Dendritic cell treated with granulocyte-macrophage colony-stimulating factor and Interleukin-4, amounts not matched to agents 40 ng/mL and 50 ng/mL, for 4 days (primary cell): ENCODE data around the gene AKAP13.

ENCODE experiments used
- H3K27ac Mint-ChIP-seq: one replicate; pipeline ENCODE4 v1.8.0; 2022; ENCODE audit warnings: mild to moderate bottlenecking, mixed read lengths
- H3K27me3 Mint-ChIP-seq: one replicate; pipeline ENCODE4 v1.8.0; 2022; ENCODE audit warnings: mild to moderate bottlenecking, mixed read lengths
- H3K36me3 Mint-ChIP-seq: one replicate; pipeline ENCODE4 v1.8.0; 2022; ENCODE audit warnings: low read depth, mixed read lengths
- H3K4me1 Mint-ChIP-seq: one replicate; pipeline ENCODE4 v1.8.0; 2022; ENCODE audit warnings: low read depth, mixed read lengths
- H3K4me3 Mint-ChIP-seq: one replicate; pipeline ENCODE4 v1.8.0; 2022; ENCODE audit warnings: mild to moderate bottlenecking, moderate library complexity, mixed read lengths
- H3K9me3 Mint-ChIP-seq: one replicate; pipeline ENCODE4 v1.8.0; 2022; ENCODE audit warnings: mixed read lengths
- intact Hi-C: fragments of 100-400 bp; cut with micrococcal nuclease; formaldehyde crosslinking; loops from one replicate; pipeline ENCODE4 v1.15.0; 2022

Gene AKAP13

DNA sequence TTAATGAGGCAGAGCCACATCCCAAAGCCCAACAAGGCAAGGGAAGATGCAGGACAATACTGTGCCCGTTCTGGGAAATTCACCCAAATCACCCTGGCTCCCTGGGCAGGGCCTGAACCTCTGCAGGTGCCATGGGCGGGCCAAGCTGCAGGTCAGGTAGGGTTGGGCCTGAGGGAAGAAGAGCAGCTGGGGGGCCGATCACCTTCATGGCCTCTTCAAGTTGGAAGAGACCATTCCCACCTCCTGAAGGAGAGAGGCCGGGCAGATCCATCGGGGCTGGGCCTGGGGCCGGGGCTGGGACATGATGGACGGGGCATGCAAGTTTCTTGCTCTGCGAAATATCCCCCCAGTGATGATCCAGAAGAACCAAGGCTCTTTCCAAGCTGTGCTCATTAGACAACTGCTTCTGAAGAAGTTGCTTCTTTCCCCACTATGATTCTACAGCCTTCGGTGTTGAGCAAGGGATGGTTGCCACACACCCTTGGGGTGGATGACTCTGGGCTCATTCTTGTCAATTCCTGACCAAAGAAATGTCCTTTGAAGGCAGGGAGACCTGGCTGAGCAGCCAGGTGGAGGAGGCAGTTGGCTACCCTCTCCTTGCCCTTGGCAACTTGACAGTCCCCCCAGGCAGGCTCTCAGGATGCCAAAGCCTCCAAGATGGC is 376.1 kb downstream of the AKAP13 start:
- no peak overlapping the region for H3K4me3 Mint-ChIP-seq
- H3K27me3 Mint-ChIP-seq: no peaks in the 10 kb centered on the region
- H3K9me3 Mint-ChIP-seq: no peaks in the 10 kb centered on the region
- peaks cover 12% of the 10 kb centered on the region for H3K36me3 Mint-ChIP-seq
- intact Hi-C loops: no loop called here
- no peak overlapping the region for H3K27ac Mint-ChIP-seq
- H3K4me1 Mint-ChIP-seq: peaks cover 30% of the 10 kb centered on the region

GRCh38 chr15:85757073-85757938 is 376.9 kb downstream of the AKAP13 start:
- peaks cover 12% of the 10 kb centered on the region for H3K36me3 Mint-ChIP-seq
- no peak overlapping the region for H3K27ac Mint-ChIP-seq
- no peaks in the 10 kb centered on the region for H3K9me3 Mint-ChIP-seq
- no peaks in the 10 kb centered on the region for H3K27me3 Mint-ChIP-seq
- H3K4me3 Mint-ChIP-seq: no peak overlapping the region
- intact Hi-C loops: no loop called here
- peaks cover 25% of the 10 kb centered on the region for H3K4me1 Mint-ChIP-seq

DNA sequence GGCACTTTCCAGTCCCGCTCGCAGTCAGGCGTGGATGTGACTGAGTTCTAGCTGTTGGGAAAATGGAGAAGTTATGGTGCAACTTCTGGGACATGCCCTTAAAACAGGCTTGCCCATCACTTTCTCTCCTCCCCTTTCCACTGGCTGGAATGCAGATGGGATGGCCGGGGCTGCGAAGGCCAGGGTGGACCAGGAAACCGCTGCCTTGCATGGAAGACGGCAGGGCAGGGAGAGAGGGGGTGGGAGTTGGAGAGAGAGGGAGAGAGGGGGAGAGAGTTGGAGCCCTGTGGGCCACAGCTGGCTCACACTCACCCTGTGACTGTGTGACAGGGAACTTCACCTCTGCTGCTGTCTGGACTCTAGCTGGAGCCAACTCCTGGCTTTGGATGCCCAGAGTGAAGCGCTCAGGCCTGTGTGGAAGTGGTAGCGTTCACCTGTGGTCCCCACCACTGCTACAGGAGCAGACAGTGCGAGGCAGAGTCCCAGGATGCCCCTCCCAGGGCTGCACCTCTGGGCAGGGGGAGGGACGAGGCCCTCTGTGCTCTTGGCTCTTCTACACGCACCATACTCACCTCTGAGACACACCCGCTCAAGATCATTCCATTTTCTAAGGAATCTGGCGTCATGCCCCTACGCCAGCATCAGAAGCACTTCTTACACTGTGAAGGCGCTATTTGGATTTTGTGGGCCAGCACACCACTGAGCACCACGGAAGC is 377.7 kb downstream of the AKAP13 start:
- Mint-ChIP-seq H3K36me3 (peaks cover 17% of the 10 kb centered on the region), H3K4me3 (no peak overlapping the region), H3K27me3 (no peaks in the 10 kb centered on the region), H3K27ac (no peak overlapping the region), H3K4me1 (peaks cover 17% of the 10 kb centered on the region), H3K9me3 (no peaks in the 10 kb centered on the region)
- intact Hi-C loops: no loop called here

GRCh38 chr15:85758655-85758978 is 378.2 kb downstream of the AKAP13 start:
- peaks cover 12% of the 10 kb centered on the region for H3K4me1 Mint-ChIP-seq
- no peaks in the 10 kb centered on the region for H3K9me3 Mint-ChIP-seq
- H3K27me3 Mint-ChIP-seq: no peaks in the 10 kb centered on the region
- no peak overlapping the region for H3K27ac Mint-ChIP-seq
- H3K36me3 Mint-ChIP-seq: peaks cover 17% of the 10 kb centered on the region
- intact Hi-C loops: no loop called here
- no peak overlapping the region for H3K4me3 Mint-ChIP-seq

- Mint-ChIP-seq H3K4me1 (peaks cover 4% of the 10 kb centered on the region), H3K36me3 (peaks cover 17% of the 10 kb centered on the region), H3K9me3 (no peaks in the 10 kb centered on the region), H3K4me3 (no peak overlapping the region), H3K27ac (no peak overlapping the region), H3K27me3 (no peaks in the 10 kb centered on the region)
- intact Hi-C loops: no loop called here
Measured at GRCh38 chr15:85759376-85759775, 379.0 kb downstream of the AKAP13 start.

GRCh38 chr15:85760049-85760448 is 379.6 kb downstream of the AKAP13 start:
- H3K4me1 Mint-ChIP-seq: no peaks in the 10 kb centered on the region
- H3K9me3 Mint-ChIP-seq: no peaks in the 10 kb centered on the region
- intact Hi-C loops: no loop called here
- H3K4me3 Mint-ChIP-seq: no peak overlapping the region
- no peaks in the 10 kb centered on the region for H3K27me3 Mint-ChIP-seq
- peaks cover 17% of the 10 kb centered on the region for H3K36me3 Mint-ChIP-seq
- no peak overlapping the region for H3K27ac Mint-ChIP-seq

GRCh38 chr15:85760531-85761371 is 380.3 kb downstream of the AKAP13 start:
- Mint-ChIP-seq H3K36me3 (peaks cover 17% of the 10 kb centered on the region), H3K4me3 (no peak overlapping the region), H3K27ac (no peak overlapping the region), H3K4me1 (no peaks in the 10 kb centered on the region), H3K27me3 (no peaks in the 10 kb centered on the region), H3K9me3 (no peaks in the 10 kb centered on the region)
- intact Hi-C loops: no loop called here

DNA sequence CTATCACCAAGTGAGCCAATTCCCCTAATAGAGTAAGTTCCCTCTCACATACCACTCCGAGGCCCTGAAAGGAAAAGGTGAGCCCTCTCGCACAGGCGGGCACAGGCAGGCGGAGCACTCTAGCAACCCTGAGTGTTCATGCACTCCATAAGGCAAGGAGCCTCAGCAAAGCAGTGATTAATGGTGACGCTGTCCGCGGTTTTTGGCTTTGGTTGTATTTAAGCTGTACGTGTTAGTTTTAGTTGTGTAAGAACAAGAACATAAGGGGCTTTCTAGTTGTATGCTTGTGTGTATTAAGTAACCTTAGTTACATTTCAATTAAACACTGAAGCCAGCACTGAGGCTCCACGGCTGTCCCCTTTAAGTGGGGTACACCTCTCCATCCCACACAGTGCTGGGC is 381.2 kb downstream of the AKAP13 start:
- Mint-ChIP-seq H3K9me3 (no peaks in the 10 kb centered on the region), H3K27ac (no peak overlapping the region), H3K4me1 (no peaks in the 10 kb centered on the region), H3K27me3 (no peaks in the 10 kb centered on the region), H3K4me3 (no peak overlapping the region), H3K36me3 (peaks cover 17% of the 10 kb centered on the region)
- intact Hi-C loops: no loop called here

- Mint-ChIP-seq H3K4me1 (no peaks in the 10 kb centered on the region), H3K9me3 (no peaks in the 10 kb centered on the region), H3K27ac (no peak overlapping the region), H3K4me3 (no peak overlapping the region), H3K27me3 (no peaks in the 10 kb centered on the region), H3K36me3 (peaks cover 17% of the 10 kb centered on the region)
- intact Hi-C loops: no loop called here
Measured at GRCh38 chr15:85762039-85762755, 381.8 kb downstream of the AKAP13 start.

GRCh38 chr15:85762756-85763127 is 382.3 kb downstream of the AKAP13 start:
- intact Hi-C loops: no loop called here
- Mint-ChIP-seq H3K36me3 (peaks cover 15% of the 10 kb centered on the region), H3K27me3 (no peaks in the 10 kb centered on the region), H3K4me1 (no peaks in the 10 kb centered on the region), H3K27ac (no peak overlapping the region), H3K9me3 (no peaks in the 10 kb centered on the region), H3K4me3 (no peak overlapping the region)

DNA sequence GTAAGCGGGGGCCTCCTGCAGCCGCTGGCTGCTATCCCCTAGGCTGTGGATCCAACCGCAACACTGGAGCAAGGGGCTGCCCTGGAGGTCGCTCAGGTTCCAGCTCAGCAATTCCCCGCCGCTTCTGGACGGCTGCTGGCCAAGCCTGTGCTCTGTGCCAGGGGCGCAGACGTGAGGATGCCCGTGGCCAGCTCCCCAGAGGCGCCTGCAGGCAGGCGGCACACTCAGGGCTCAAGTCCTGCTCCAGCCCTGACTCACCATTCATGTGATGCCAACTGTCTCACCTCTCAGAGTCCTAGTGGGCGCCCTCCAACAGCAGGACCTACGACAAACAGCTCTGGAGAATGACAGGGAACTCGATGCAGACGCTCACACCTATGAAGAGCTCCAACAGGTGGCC is 382.8 kb downstream of the AKAP13 start:
- H3K27me3 Mint-ChIP-seq: no peaks in the 10 kb centered on the region
- H3K27ac Mint-ChIP-seq: no peak overlapping the region
- intact Hi-C loops: no loop called here
- no peaks in the 10 kb centered on the region for H3K9me3 Mint-ChIP-seq
- H3K36me3 Mint-ChIP-seq: peaks cover 11% of the 10 kb centered on the region
- H3K4me1 Mint-ChIP-seq: no peaks in the 10 kb centered on the region
- no peak overlapping the region for H3K4me3 Mint-ChIP-seq

GRCh38 chr15:85763673-85764633 is 383.6 kb downstream of the AKAP13 start:
- no peak overlapping the region for H3K4me3 Mint-ChIP-seq
- H3K27ac Mint-ChIP-seq: no peak overlapping the region
- intact Hi-C loops: no loop called here
- H3K36me3 Mint-ChIP-seq: peaks cover 6% of the 10 kb centered on the region
- H3K4me1 Mint-ChIP-seq: no peaks in the 10 kb centered on the region
- H3K9me3 Mint-ChIP-seq: no peaks in the 10 kb centered on the region
- H3K27me3 Mint-ChIP-seq: no peaks in the 10 kb centered on the region
